PC-9 (cell line): ENCODE data around the gene GNA15. TPM values are rescaled to one million over a fixed set of nuclear protein-coding genes. Genes with fewer than 3 reads are reported as not detected.

Experiments
- BruUV-seq: library from RNA; stranded (reverse); fragments of 400-500 nt; replicated peaks from 2 replicates; lab custom pipeline; 2021; lab: Mats Ljungman, UMichigan
- CTCF ChIA-PET: fragments of 300-600 bp; sonication (Branson Sonifier 250); formaldehyde crosslinking; loops from one replicate; lab custom pipeline; 2022; ENCODE audit warnings: antibody characterized with exemption; lab: Charles Lee
- POLR2A ChIA-PET: fragments of 300-600 bp; sonication (Branson Sonifier 250); formaldehyde crosslinking; loops from one replicate; lab custom pipeline; 2022; ENCODE audit warnings: antibody characterized with exemption; ENCODE audit not compliant: unreplicated experiment; lab: Charles Lee
- DNase-seq, 2 experiments: peaks; one replicate each; pipeline versions ENCODE4 v3.0.0 to v3.0.0-alpha.2; 2015 to 2022; ENCODE audit warnings: mixed read lengths in 1 of 2
- H2AFZ ChIP-seq: fragments of 200-600 bp; sonication (generic); 2 replicates; pipeline ENCODE4 v1.8.1; 2017; ENCODE audit warnings: antibody characterized with exemption
- H3F3A ChIP-seq: fragments of 200-600 bp; sonication (generic); 2 replicates; pipeline ENCODE4 v1.8.1; 2017; ENCODE audit warnings: antibody characterized with exemption, mild to moderate bottlenecking, low read depth; ENCODE audit not compliant: insufficient read depth
- H3K27ac ChIP-seq: fragments of 200-600 bp; sonication (generic); 2 replicates; pipeline ENCODE4 v1.6.1; 2016; ENCODE audit warnings: mixed run types
- H3K27me3 ChIP-seq: fragments of 200-600 bp; sonication (generic); 2 replicates; pipeline ENCODE4 v1.6.1; 2016; ENCODE audit warnings: low read depth, mixed run types; ENCODE audit not compliant: insufficient read depth
- H3K36me3 ChIP-seq: fragments of 200-600 bp; sonication (generic); 2 replicates; pipeline ENCODE4 v1.6.1; 2016; ENCODE audit warnings: low read depth, mixed run types
- H3K4me1 ChIP-seq: fragments of 200-600 bp; sonication (generic); replicated peaks from 2 replicates; pipeline ENCODE4 v1.6.1; 2016; ENCODE audit warnings: mixed run types; ENCODE audit not compliant: insufficient read depth
- H3K4me2 ChIP-seq: fragments of 200-600 bp; sonication (generic); 2 replicates; pipeline ENCODE4 v1.6.1; 2017; ENCODE audit warnings: mixed run types
- H3K4me3 ChIP-seq: fragments of 200-600 bp; sonication (generic); 2 replicates; pipeline ENCODE4 v1.6.1; 2016; ENCODE audit warnings: mixed run types
- H3K79me2 ChIP-seq: fragments of 200-600 bp; sonication (generic); 2 replicates; pipeline ENCODE4 v1.6.1; 2017; ENCODE audit warnings: low read depth, mixed run types
- H3K9me2 ChIP-seq: fragments of 200-600 bp; sonication (generic); 2 replicates; pipeline ENCODE4 v1.8.1; 2017; ENCODE audit warnings: mild to moderate bottlenecking; ENCODE audit not compliant: insufficient read depth
- H3K9me3 ChIP-seq: fragments of 200-600 bp; sonication (generic); 2 replicates; pipeline ENCODE4 v1.8.1; 2016; ENCODE audit warnings: low read depth; ENCODE audit not compliant: insufficient read depth
- H4K20me1 ChIP-seq: fragments of 200-600 bp; sonication (generic); 2 replicates; pipeline ENCODE4 v1.8.1; 2017; ENCODE audit not compliant: insufficient read depth
- EZH2 ChIP-seq: fragments of 200-600 bp; sonication (generic); IDR thresholded peaks from 2 replicates; pipeline ENCODE4 v1.8.0; 2017; ENCODE audit warnings: antibody characterized with exemption, low read depth
- intact Hi-C: fragments of 100-400 bp; cut with micrococcal nuclease; formaldehyde crosslinking; loops from one replicate; pipeline ENCODE4 v1.10.0; 2022; ENCODE audit not compliant: unreplicated experiment
- total RNA-seq: library from RNA; stranded (reverse); gene quantifications from 2 replicates; pipeline ENCODE4 v1.2.3, GENCODE V29; 2021
- TF ChIP-seq, protein P1 (sequence below): fragments of 200-600 bp; sonication (generic); conservative IDR thresholded peaks from 2 replicates; pipeline ENCODE4 v1.6.1; 2017; ENCODE audit warnings: mixed run types, antibody characterized with exemption, mild to moderate bottlenecking, moderate library complexity

GNA15 gene
- total RNA-seq, 1 experiment from 2014 or later, result 14.2 TPM

DNA sequence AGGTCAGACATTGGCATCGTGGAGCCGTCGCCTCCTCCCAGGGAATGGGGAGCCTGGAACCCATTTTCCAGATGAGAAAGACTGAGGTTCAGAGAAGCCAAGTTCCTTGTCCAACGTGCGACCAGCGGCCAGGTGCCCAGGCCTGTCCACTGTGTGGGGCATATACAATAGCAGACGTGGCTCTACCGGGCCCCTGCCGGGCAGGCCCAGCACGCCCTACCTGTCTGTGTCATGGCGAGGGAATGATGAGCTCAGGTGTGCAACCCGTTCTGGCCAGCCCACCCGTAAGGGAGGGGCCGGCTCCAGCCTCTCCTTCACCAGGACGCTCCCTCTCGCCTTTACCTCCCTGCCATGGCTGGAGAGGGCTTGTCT lies 837 bp downstream of the GNA15 start:
- POLR2A ChIA-PET, result interaction anchor here (0.5 to 0.6 kb wide), 5 partner anchors 35 to 184 kb away, joined by 3 to 13 read pairs (median 4); no protein-coding TSS in a partner anchor
- no peaks in the 10 kb centered on the region for H3K9me3 ChIP-seq
- H2AFZ ChIP-seq, result peak overlapping the region; percentile 80
- peaks cover 3% of the 10 kb centered on the region; the same call in 1 of the 2 replicates for H3F3A ChIP-seq
- H3K9me2 ChIP-seq, result no peaks in the 10 kb centered on the region
- TF ChIP-seq, protein P1, sequence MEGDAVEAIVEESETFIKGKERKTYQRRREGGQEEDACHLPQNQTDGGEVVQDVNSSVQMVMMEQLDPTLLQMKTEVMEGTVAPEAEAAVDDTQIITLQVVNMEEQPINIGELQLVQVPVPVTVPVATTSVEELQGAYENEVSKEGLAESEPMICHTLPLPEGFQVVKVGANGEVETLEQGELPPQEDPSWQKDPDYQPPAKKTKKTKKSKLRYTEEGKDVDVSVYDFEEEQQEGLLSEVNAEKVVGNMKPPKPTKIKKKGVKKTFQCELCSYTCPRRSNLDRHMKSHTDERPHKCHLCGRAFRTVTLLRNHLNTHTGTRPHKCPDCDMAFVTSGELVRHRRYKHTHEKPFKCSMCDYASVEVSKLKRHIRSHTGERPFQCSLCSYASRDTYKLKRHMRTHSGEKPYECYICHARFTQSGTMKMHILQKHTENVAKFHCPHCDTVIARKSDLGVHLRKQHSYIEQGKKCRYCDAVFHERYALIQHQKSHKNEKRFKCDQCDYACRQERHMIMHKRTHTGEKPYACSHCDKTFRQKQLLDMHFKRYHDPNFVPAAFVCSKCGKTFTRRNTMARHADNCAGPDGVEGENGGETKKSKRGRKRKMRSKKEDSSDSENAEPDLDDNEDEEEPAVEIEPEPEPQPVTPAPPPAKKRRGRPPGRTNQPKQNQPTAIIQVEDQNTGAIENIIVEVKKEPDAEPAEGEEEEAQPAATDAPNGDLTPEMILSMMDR, result no peak
- TF ChIP-seq EZH2, result no peak
- DNase-seq, result peak; percentile 65 to 68
- H3K79me2 ChIP-seq, result no peaks in the 10 kb centered on the region
- BruUV-seq, result no TSS peak
- H3K4me1 ChIP-seq, result peaks cover 2% of the 10 kb centered on the region; the same call in 1 of the 2 replicates
- peak overlapping the region; percentile 56 for H3K27ac ChIP-seq
- CTCF ChIA-PET, result no interaction called here
- no peaks in the 10 kb centered on the region for H4K20me1 ChIP-seq
- intact Hi-C loops, result loop anchor here (5.0 kb wide), 1 partner anchor 41 kb away; the partner anchor contains the start of gene S1PR4
- H3K4me3 ChIP-seq, result peak overlapping the region; percentile 68
- no peaks in the 10 kb centered on the region for H3K27me3 ChIP-seq
- no peaks in the 10 kb centered on the region for H3K36me3 ChIP-seq
- H3K4me2 ChIP-seq, result peak overlapping the region; percentile 74

DNA sequence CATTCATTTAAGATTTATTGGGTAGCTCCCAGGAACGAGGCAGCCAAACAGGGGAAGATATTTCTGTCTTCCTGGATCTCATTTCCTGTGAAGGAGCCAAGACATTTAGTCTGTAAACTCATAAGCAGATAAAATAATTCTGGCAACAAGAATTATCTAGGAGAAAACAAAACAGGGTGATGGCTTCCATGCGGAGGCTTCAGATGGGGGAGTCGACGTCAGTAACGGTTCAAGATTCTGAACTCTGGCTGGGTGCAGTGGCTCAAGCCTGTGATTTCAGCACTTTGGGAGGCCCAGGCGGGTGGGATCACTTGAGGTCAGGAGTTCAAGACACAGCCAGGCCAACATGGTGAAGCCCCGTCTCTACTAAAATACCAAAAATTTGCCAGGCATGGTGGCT lies 1.3 kb downstream of the GNA15 start:
- H3F3A ChIP-seq, result peaks cover 6% of the 10 kb centered on the region; the same call in 1 of the 2 replicates
- ChIA-PET POLR2A (interaction anchor here (0.5 to 0.6 kb wide), 5 partner anchors 34 to 184 kb away, joined by 3 to 13 read pairs (median 4); no protein-coding TSS in a partner anchor), CTCF (no interaction called here)
- H4K20me1 ChIP-seq, result no peaks in the 10 kb centered on the region
- peak overlapping the region; percentile 56; the same call in 1 of the 2 replicates for H3K27ac ChIP-seq
- peaks cover 6% of the 10 kb centered on the region; the same call in 1 of the 2 replicates for H3K4me1 ChIP-seq
- peak overlapping the region; percentile 74 for H3K4me2 ChIP-seq
- no peaks in the 10 kb centered on the region for H3K9me3 ChIP-seq
- H2AFZ ChIP-seq, result peak overlapping the region; percentile 80
- H3K4me3 ChIP-seq, result peak overlapping the region; percentile 68
- H3K9me2 ChIP-seq, result no peaks in the 10 kb centered on the region
- no peak for DNase-seq
- intact Hi-C loops, result loop anchor here (5.0 kb wide), 1 partner anchor 40 kb away; the partner anchor contains the start of gene S1PR4
- no peaks in the 10 kb centered on the region for H3K79me2 ChIP-seq
- no peaks in the 10 kb centered on the region for H3K27me3 ChIP-seq
- TF ChIP-seq EZH2, result no peak
- TF ChIP-seq, protein P1, result no peak
- BruUV-seq, result TSS peak; percentile 37
- no peaks in the 10 kb centered on the region for H3K36me3 ChIP-seq

DNA sequence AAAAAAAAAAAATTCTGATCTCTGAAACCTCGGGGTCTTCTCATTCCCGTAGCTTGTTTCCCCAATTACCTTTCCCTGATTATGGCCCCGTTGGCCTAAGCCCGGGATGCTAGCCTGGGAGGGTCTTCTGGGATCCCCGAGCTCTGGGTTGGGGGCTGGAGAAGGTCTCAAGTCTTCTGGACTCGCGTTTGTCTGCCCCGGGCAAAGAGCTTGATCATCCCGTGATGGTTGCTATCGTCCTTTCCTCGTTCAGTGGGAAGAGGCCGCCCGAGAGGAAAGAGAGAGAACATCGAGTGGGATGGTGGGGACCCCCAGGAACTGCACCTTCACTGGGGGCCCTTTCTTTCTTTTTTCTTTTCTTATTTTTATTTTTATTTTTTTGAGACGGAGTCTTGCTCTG lies 2.4 kb downstream of the GNA15 start:
- Histone ChIP-seq H3K4me1 (peaks cover 16% of the 10 kb centered on the region), H3K4me2 (no peak overlapping the region), H3K27ac (no peak overlapping the region), H3K27me3 (no peaks in the 10 kb centered on the region), H3K9me2 (no peaks in the 10 kb centered on the region), H3K36me3 (no peaks in the 10 kb centered on the region), H3F3A (peaks cover 17% of the 10 kb centered on the region), H4K20me1 (no peaks in the 10 kb centered on the region), H2AFZ (no peak overlapping the region), H3K4me3 (no peak overlapping the region), H3K79me2 (no peaks in the 10 kb centered on the region), H3K9me3 (no peaks in the 10 kb centered on the region)
- DNase-seq, result no peak
- intact Hi-C loops, result loop anchor here (5.0 kb wide), 1 partner anchor 39 kb away; the partner anchor contains the start of gene S1PR4
- TF ChIP-seq, protein P1, result no peak
- no peak for TF ChIP-seq EZH2
- CTCF ChIA-PET, result no interaction called here
- POLR2A ChIA-PET, result no interaction called here
- no TSS peak for BruUV-seq
